Cardiac muscle cell (in vitro differentiated cells and primary cell): ENCODE data around the gene SEL1L3. TPM values are rescaled to one million over a fixed set of nuclear protein-coding genes. Genes with fewer than 3 reads are reported as not detected.

Experiments used
- DNase-seq, 2 donors: peaks; one replicate each; pipeline versions ENCODE4 v3.0.0 to v3.0.0-alpha.2; 2010 to 2017; ENCODE audit warnings: low read depth in 1 of 2, low spot score in 1 of 2
- H3K27ac ChIP-seq: fragments of 200-600 bp; sonication (generic); 2 replicates; pipeline ENCODE4 v1.5.1; 2016
- H3K27me3 ChIP-seq: fragments of 200-600 bp; sonication (generic); 2 replicates; pipeline ENCODE4 v1.6.0; 2016; ENCODE audit warnings: control low read depth
- H3K36me3 ChIP-seq: fragments of 200-600 bp; sonication (generic); 2 replicates; pipeline ENCODE4 v1.5.1; 2016; ENCODE audit warnings: control low read depth
- H3K4me1 ChIP-seq: fragments of 200-600 bp; sonication (generic); 2 replicates; pipeline ENCODE4 v1.8.1; 2017; ENCODE audit warnings: low read depth, mild to moderate bottlenecking, mixed run types
- H3K4me3 ChIP-seq: fragments of 200-600 bp; sonication (generic); 2 replicates; pipeline ENCODE4 v1.5.1; 2016; ENCODE audit warnings: mild to moderate bottlenecking
- H3K9me3 ChIP-seq: fragments of 200-600 bp; sonication (generic); 2 replicates; pipeline ENCODE4 v1.5.1; 2017; ENCODE audit warnings: low read depth, mild to moderate bottlenecking, control low read depth
- polyA plus RNA-seq: library from polyadenylated mRNA; unstranded; fragments of >200 nt; fragmentation: Nextera tagmentation; extraction: Ambion mirVana; gene quantifications from 2 replicates; pipeline ENCODE4 v1.2.1, GENCODE V29; 2016
- total RNA-seq: library from RNA; depleted of rRNA; stranded (reverse); fragments of >200 nt; gene quantifications from 2 replicates; pipeline ENCODE4 v1.2.3, GENCODE V29; 2016
- TF ChIP-seq, protein P1 (sequence below): IDR thresholded peaks from 2 replicates; pipeline ENCODE4 v1.5.1; 2012; ENCODE audit warnings: low read depth, mild to moderate bottlenecking, low read length

Gene SEL1L3
- total and polyA plus RNA-seq, 2 experiments from 2014 or later, result 4.9 to 5.3 TPM

DNA sequence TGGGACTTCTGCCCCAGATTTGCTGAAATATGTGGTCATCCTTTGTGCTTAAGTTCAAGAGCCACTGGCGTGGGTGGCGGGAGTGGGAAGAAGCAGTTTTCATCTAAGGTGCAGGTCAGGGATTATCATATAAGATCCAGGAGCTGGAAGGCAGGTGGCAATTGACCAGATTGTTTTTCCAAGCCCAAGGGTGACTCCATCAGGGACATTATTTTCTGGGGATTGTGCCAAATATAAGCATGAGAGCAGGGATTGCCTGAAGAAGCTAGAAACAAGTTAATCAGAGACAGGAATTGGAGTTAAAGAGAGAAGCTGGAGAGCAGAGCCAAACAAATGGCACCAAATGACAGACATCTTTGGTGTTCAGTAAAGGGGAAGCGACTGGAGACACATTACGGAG lies 19.4 kb upstream of the SEL1L3 start:
- H3K4me3 ChIP-seq, result no peak overlapping the region
- no peaks in the 10 kb centered on the region for H3K36me3 ChIP-seq
- H3K9me3 ChIP-seq, result no peaks in the 10 kb centered on the region
- no peak overlapping the region for H3K27ac ChIP-seq
- TF ChIP-seq, protein P1, sequence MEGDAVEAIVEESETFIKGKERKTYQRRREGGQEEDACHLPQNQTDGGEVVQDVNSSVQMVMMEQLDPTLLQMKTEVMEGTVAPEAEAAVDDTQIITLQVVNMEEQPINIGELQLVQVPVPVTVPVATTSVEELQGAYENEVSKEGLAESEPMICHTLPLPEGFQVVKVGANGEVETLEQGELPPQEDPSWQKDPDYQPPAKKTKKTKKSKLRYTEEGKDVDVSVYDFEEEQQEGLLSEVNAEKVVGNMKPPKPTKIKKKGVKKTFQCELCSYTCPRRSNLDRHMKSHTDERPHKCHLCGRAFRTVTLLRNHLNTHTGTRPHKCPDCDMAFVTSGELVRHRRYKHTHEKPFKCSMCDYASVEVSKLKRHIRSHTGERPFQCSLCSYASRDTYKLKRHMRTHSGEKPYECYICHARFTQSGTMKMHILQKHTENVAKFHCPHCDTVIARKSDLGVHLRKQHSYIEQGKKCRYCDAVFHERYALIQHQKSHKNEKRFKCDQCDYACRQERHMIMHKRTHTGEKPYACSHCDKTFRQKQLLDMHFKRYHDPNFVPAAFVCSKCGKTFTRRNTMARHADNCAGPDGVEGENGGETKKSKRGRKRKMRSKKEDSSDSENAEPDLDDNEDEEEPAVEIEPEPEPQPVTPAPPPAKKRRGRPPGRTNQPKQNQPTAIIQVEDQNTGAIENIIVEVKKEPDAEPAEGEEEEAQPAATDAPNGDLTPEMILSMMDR, result no peak
- no peaks in the 10 kb centered on the region for H3K4me1 ChIP-seq
- DNase-seq, result no peak
- H3K27me3 ChIP-seq, result no peaks in the 10 kb centered on the region

DNA sequence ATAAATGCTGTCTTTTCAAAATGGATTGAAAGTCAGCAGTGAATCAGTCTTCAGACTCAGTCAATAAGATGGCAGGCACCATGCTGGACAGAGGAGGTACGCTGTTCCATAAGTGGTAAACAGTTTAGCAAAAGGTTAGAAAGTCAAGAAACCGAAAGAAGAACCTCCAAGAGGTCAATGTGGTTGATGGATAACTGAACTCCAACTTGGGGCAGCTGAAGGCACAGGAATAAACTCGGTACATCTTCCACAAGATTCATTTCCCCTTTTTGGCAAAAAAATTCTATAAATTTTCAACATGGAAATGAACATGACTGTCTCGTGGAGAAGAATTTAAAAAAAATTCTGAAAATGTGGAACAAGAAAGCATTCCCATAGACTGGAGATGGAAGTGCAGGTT lies 18.4 kb upstream of the SEL1L3 start:
- no peaks in the 10 kb centered on the region for H3K4me1 ChIP-seq

GRCh38 chr4:25879991-25880651 lies 17.3 kb upstream of the SEL1L3 start:
- Histone ChIP-seq H3K9me3 (no peaks in the 10 kb centered on the region), H3K27me3 (no peaks in the 10 kb centered on the region), H3K4me3 (no peak overlapping the region), H3K4me1 (no peaks in the 10 kb centered on the region), H3K36me3 (no peaks in the 10 kb centered on the region), H3K27ac (no peak overlapping the region)
- DNase-seq, result peak in 1 of 2 donors; percentile 84
- TF ChIP-seq, protein P1, result no peak

More for the DNA sequence above, 18.4 kb upstream of the SEL1L3 start:
- TF ChIP-seq, protein P1, result no peak
- no peaks in the 10 kb centered on the region for H3K27me3 ChIP-seq
- H3K36me3 ChIP-seq, result no peaks in the 10 kb centered on the region
- H3K9me3 ChIP-seq, result no peaks in the 10 kb centered on the region
- H3K4me3 ChIP-seq, result no peak overlapping the region
- no peak overlapping the region for H3K27ac ChIP-seq
- DNase-seq, result no peak

- no peak overlapping the region for H3K4me3 ChIP-seq
- H3K36me3 ChIP-seq, result no peaks in the 10 kb centered on the region
- TF ChIP-seq, protein P1, result no peak
- no peaks in the 10 kb centered on the region for H3K9me3 ChIP-seq
- no peak for DNase-seq
- H3K27ac ChIP-seq, result no peak overlapping the region
- no peaks in the 10 kb centered on the region for H3K27me3 ChIP-seq
- H3K4me1 ChIP-seq, result no peaks in the 10 kb centered on the region
Observed at GRCh38 chr4:25879587-25879986, 16.8 kb upstream of the SEL1L3 start.

GRCh38 chr4:25879091-25879584 lies 16.4 kb upstream of the SEL1L3 start:
- no peak overlapping the region for H3K27ac ChIP-seq
- DNase-seq, result no peak
- no peak overlapping the region for H3K4me3 ChIP-seq
- H3K36me3 ChIP-seq, result no peaks in the 10 kb centered on the region
- no peaks in the 10 kb centered on the region for H3K4me1 ChIP-seq
- H3K27me3 ChIP-seq, result no peaks in the 10 kb centered on the region
- no peaks in the 10 kb centered on the region for H3K9me3 ChIP-seq
- TF ChIP-seq, protein P1, result no peak
